Activated B cell treated with CpG ODN at 0.5 μM for 24 hours (primary cell): ENCODE results near the gene POLR3H. TPM values are rescaled to one million over a fixed set of nuclear protein-coding genes. Genes with fewer than 3 reads are reported as not detected.

Source experiments
- ATAC-seq: fragments of 200-7000 bp; cut with Tn5 transposase; one replicate; pipeline ENCODE4 v1.10.0; 2021; ENCODE audit warnings: low read depth, mild to moderate bottlenecking, moderate library complexity
- CTCF ChIA-PET: fragments of 350-600 bp; sonication (Branson Sonifier 250); formaldehyde crosslinking; loops from one replicate; lab custom pipeline; 2021; ENCODE audit warnings: antibody characterized with exemption; lab: Charles Lee
- POLR2A ChIA-PET: fragments of 350-600 bp; sonication (Branson Sonifier 250); formaldehyde crosslinking; loops from one replicate; lab custom pipeline; 2021; ENCODE audit warnings: antibody characterized with exemption; lab: Charles Lee
- DNase-seq: peaks from one replicate; pipeline ENCODE4 v3.0.0; 2022
- H3K27ac Mint-ChIP-seq: one replicate; pipeline ENCODE4 v1.8.0; 2020; ENCODE audit warnings: mixed read lengths
- H3K27me3 Mint-ChIP-seq: one replicate; pipeline ENCODE4 v1.8.0; 2021; ENCODE audit warnings: mixed read lengths
- H3K36me3 Mint-ChIP-seq: one replicate; pipeline ENCODE4 v1.8.0; 2021; ENCODE audit warnings: low read depth, mixed read lengths
- H3K4me1 Mint-ChIP-seq: one replicate; pipeline ENCODE4 v1.8.0; 2021; ENCODE audit warnings: mixed read lengths
- H3K4me3 Mint-ChIP-seq: one replicate; pipeline ENCODE4 v1.8.0; 2020; ENCODE audit warnings: mild to moderate bottlenecking, mixed read lengths
- H3K9me3 Mint-ChIP-seq: one replicate; pipeline ENCODE4 v1.8.0; 2020; ENCODE audit warnings: mixed read lengths
- CTCF ChIP-seq: fragments of 200-600 bp; IDR thresholded peaks from one replicate; pipeline ENCODE4 v1.8.0; 2022; ENCODE audit warnings: antibody characterized with exemption, mild to moderate bottlenecking
- intact Hi-C: fragments of 100-400 bp; cut with micrococcal nuclease; formaldehyde crosslinking; loops from one replicate; pipeline ENCODE4 v1.15.1; 2024
- total RNA-seq: library from RNA; stranded (reverse); gene quantifications from 2 replicates; pipeline ENCODE4 v1.2.3, GENCODE V29; 2022

The POLR3H gene
- total RNA-seq, 1 donor from 2014 or later, result 43.9 TPM

- Mint-ChIP-seq H3K9me3 (no peaks in the 10 kb centered on the region), H3K4me1 (peaks cover 11% of the 10 kb centered on the region), H3K27ac (no peak overlapping the region), H3K27me3 (no peaks in the 10 kb centered on the region), H3K4me3 (no peak overlapping the region), H3K36me3 (peaks cover 23% of the 10 kb centered on the region)
- intact Hi-C loops, result no loop called here
- CTCF ChIA-PET, result no interaction called here
- DNase-seq, result no peak
- POLR2A ChIA-PET, result no interaction called here
- TF ChIP-seq CTCF, result no peak
- ATAC-seq, result no peak
These were observed 41.6 kb upstream of the POLR3H start for GRCh38 chr22:41585898-41586297.

- no peak for ATAC-seq
- intact Hi-C loops, result no loop called here
These were observed 40.6 kb upstream of the POLR3H start for GRCh38 chr22:41584881-41585280.

GRCh38 chr22:41582694-41583093 lies 38.4 kb upstream of the POLR3H start:
- CTCF ChIA-PET, result no interaction called here
- ATAC-seq, result no peak

More at GRCh38 chr22:41584881-41585280, 40.6 kb upstream of the POLR3H start:
- Mint-ChIP-seq H3K4me3 (no peak overlapping the region), H3K9me3 (no peaks in the 10 kb centered on the region), H3K4me1 (peaks cover 11% of the 10 kb centered on the region), H3K27me3 (no peaks in the 10 kb centered on the region), H3K27ac (no peak overlapping the region), H3K36me3 (peaks cover 25% of the 10 kb centered on the region)
- CTCF ChIA-PET, result no interaction called here
- POLR2A ChIA-PET, result no interaction called here
- no peak for TF ChIP-seq CTCF
- DNase-seq, result no peak

GRCh38 chr22:41579997-41580355 lies 35.7 kb upstream of the POLR3H start:
- Mint-ChIP-seq H3K36me3 (peaks cover 33% of the 10 kb centered on the region), H3K27me3 (no peaks in the 10 kb centered on the region), H3K27ac (no peak overlapping the region), H3K4me3 (no peak overlapping the region), H3K9me3 (no peaks in the 10 kb centered on the region), H3K4me1 (no peaks in the 10 kb centered on the region)
- ATAC-seq (no peak), DNase-seq (no peak)
- intact Hi-C loops, result no loop called here
- ChIA-PET CTCF (no interaction called here), POLR2A (no interaction called here)
- no peak for TF ChIP-seq CTCF

More at GRCh38 chr22:41582694-41583093, 38.4 kb upstream of the POLR3H start:
- POLR2A ChIA-PET, result no interaction called here
- no peaks in the 10 kb centered on the region for H3K27me3 Mint-ChIP-seq
- H3K4me1 Mint-ChIP-seq, result no peaks in the 10 kb centered on the region
- H3K36me3 Mint-ChIP-seq, result peaks cover 34% of the 10 kb centered on the region
- no peak for TF ChIP-seq CTCF
- intact Hi-C loops, result no loop called here
- H3K4me3 Mint-ChIP-seq, result no peak overlapping the region
- H3K9me3 Mint-ChIP-seq, result no peaks in the 10 kb centered on the region
- H3K27ac Mint-ChIP-seq, result no peak overlapping the region
- DNase-seq, result no peak

- POLR2A ChIA-PET, result no interaction called here
- no peak overlapping the region for H3K4me3 Mint-ChIP-seq
- DNase-seq (no peak), ATAC-seq (no peak)
- TF ChIP-seq CTCF, result no peak
- H3K9me3 Mint-ChIP-seq, result no peaks in the 10 kb centered on the region
- H3K4me1 Mint-ChIP-seq, result no peaks in the 10 kb centered on the region
- intact Hi-C loops, result no loop called here
- peaks cover 29% of the 10 kb centered on the region for H3K36me3 Mint-ChIP-seq
- CTCF ChIA-PET, result no interaction called here
- H3K27me3 Mint-ChIP-seq, result no peaks in the 10 kb centered on the region
- H3K27ac Mint-ChIP-seq, result no peak overlapping the region
These were observed 35.2 kb upstream of the POLR3H start for GRCh38 chr22:41579297-41579996.
